Tibial nerve (tissue), 4 donors: Measurements from ENCODE around the gene TMSB15C. TPM values are rescaled to one million over a fixed set of nuclear protein-coding genes. Genes with fewer than 3 reads are reported as not detected.

Source experiments
- DNase-seq, 2 donors: peaks; one replicate each; pipeline ENCODE4 v3.0.0-alpha.2; 2019; ENCODE audit warnings: low spot score in 2 of 2
- H3K27ac ChIP-seq, 4 donors: fragments of 200-600 bp; sonication (generic) in 3 of 4; one replicate each; pipeline ENCODE4 v1.5.1; 2017 to 2019; ENCODE audit warnings: mild to moderate bottlenecking in 1 of 4
- H3K27me3 ChIP-seq, 2 donors: fragments of 200-600 bp; sonication (generic) in 1 of 2; one replicate each; pipeline versions ENCODE4 v1.5.1 to v1.6.0; 2017 to 2019
- H3K36me3 ChIP-seq, 3 donors: fragments of 200-600 bp; sonication (generic); one replicate each; pipeline ENCODE4 v1.5.1; 2018 to 2019
- H3K4me1 ChIP-seq, 4 donors: fragments of 200-600 bp; sonication (generic) in 3 of 4; one replicate each; pipeline ENCODE4 v1.5.1; 2017 to 2019
- H3K4me3 ChIP-seq, 4 donors: fragments of 200-600 bp; sonication (generic) in 3 of 4; one replicate each; pipeline ENCODE4 v1.5.1; 2017 to 2019; ENCODE audit warnings: mild to moderate bottlenecking in 1 of 4, moderate library complexity in 1 of 4
- H3K9me3 ChIP-seq, 4 donors: fragments of 200-600 bp; sonication (generic) in 3 of 4; one replicate each; pipeline ENCODE4 v1.5.1; 2017 to 2019
- CTCF ChIP-seq, 5 experiments: fragments of 200-600 bp in 3 of 5; fragments of 450-650 bp in 2 of 5; sonication (generic) in 3 of 5; IDR thresholded peaks; one replicate each; pipeline ENCODE4 v1.5.1; 2016 to 2019; ENCODE audit warnings: antibody characterized with exemption in 5 of 5, mild to moderate bottlenecking in 3 of 5, moderate library complexity in 2 of 5
- EP300 ChIP-seq, 2 donors: sonication (generic); formaldehyde crosslinking; IDR thresholded peaks; one replicate each; pipeline ENCODE4 v1.6.1; 2017; ENCODE audit warnings: antibody characterized with exemption in 2 of 2, mild to moderate bottlenecking in 1 of 2
- POLR2A ChIP-seq, 2 donors: fragments of 450-650 bp; IDR thresholded peaks; one replicate each; pipeline ENCODE4 v1.6.1; 2017; ENCODE audit warnings: antibody characterized with exemption in 2 of 2, mild to moderate bottlenecking in 2 of 2, moderate library complexity in 2 of 2
- WGBS, 2 donors: methylation state at CpG; one replicate each; pipeline ENCODE4 v1.1.5; 2018; 5-methylcytosine and 5-hydroxymethylcytosine counted together
- total RNA-seq, 4 donors: library from RNA; depleted of rRNA; stranded (reverse); fragments of >200 nt; gene quantifications; one replicate each; pipeline ENCODE4 v1.1.0, GENCODE V29; 2016

TMSB15C gene
- total RNA-seq, 4 donors from 2014 or later, result 1.6 to 4.8 (median 1.9) TPM

- no peak for TF ChIP-seq EP300 (IDR thresholded peaks at IDR 0.05)
- TF ChIP-seq POLR2A (IDR thresholded peaks at IDR 0.05), result no peak
- TF ChIP-seq CTCF (IDR thresholded peaks at IDR 0.05), result no peak
- no peaks in the 10 kb centered on the region for H3K9me3 ChIP-seq
- no peaks in the 10 kb centered on the region for H3K36me3 ChIP-seq
- H3K27ac ChIP-seq, result no peak overlapping the region
- H3K4me1 ChIP-seq, result no peaks in the 10 kb centered on the region
- no peak for DNase-seq
- H3K4me3 ChIP-seq, result no peak overlapping the region
- peaks cover 0 to 32% of the 10 kb centered on the region in 2 donors for H3K27me3 ChIP-seq
Measured at GRCh38 chrX:104098919-104099318, 22.9 kb upstream of the TMSB15C start.

- Histone ChIP-seq H3K27me3 (peaks cover 0 to 34% of the 10 kb centered on the region in 2 donors), H3K9me3 (no peaks in the 10 kb centered on the region), H3K4me1 (no peaks in the 10 kb centered on the region), H3K27ac (no peak overlapping the region), H3K4me3 (no peak overlapping the region), H3K36me3 (no peaks in the 10 kb centered on the region)
- DNase-seq, result peak in 1 of 2 donors; percentile 20
- peak; percentile 44 to 67 (median 58) for TF ChIP-seq CTCF (IDR thresholded peaks at IDR 0.05)
- TF ChIP-seq EP300 (IDR thresholded peaks at IDR 0.05), result no peak
- 0 to 1% methylated on average over 4 of the region's 4 CpGs for WGBS, 2 donors
Measured at GRCh38 chrX:104098151-104098808, 22.2 kb upstream of the TMSB15C start.

- no peaks in the 10 kb centered on the region for H3K9me3 ChIP-seq
- no peak for TF ChIP-seq EP300 (IDR thresholded peaks at IDR 0.05)
- TF ChIP-seq CTCF (IDR thresholded peaks at IDR 0.05), result no peak
- no peak for TF ChIP-seq POLR2A (IDR thresholded peaks at IDR 0.05)
- H3K27ac ChIP-seq, result no peak overlapping the region
- WGBS, 2 donors, result 78 to 100% methylated on average over 2 to 7 of the region's 7 CpGs
- H3K4me3 ChIP-seq, result no peak overlapping the region
- peaks cover 0 to 22% of the 10 kb centered on the region in 2 donors for H3K27me3 ChIP-seq
- H3K36me3 ChIP-seq, result no peaks in the 10 kb centered on the region
- no peaks in the 10 kb centered on the region for H3K4me1 ChIP-seq
- no peak for DNase-seq
Measured at GRCh38 chrX:104085919-104086318, 9.9 kb upstream of the TMSB15C start.

GRCh38 chrX:104085477-104085876 lies 9.4 kb upstream of the TMSB15C start:
- H3K27ac ChIP-seq, result no peak overlapping the region
- H3K27me3 ChIP-seq, result peaks cover 0 to 20% of the 10 kb centered on the region in 2 donors
- TF ChIP-seq POLR2A (IDR thresholded peaks at IDR 0.05), result no peak
- TF ChIP-seq CTCF (IDR thresholded peaks at IDR 0.05), result no peak
- no peak for TF ChIP-seq EP300 (IDR thresholded peaks at IDR 0.05)

GRCh38 chrX:104084534-104085277 lies 8.7 kb upstream of the TMSB15C start:
- H3K27ac ChIP-seq, result no peak overlapping the region
- no peaks in the 10 kb centered on the region for H3K36me3 ChIP-seq
- peaks cover 0 to 12% of the 10 kb centered on the region in 2 donors for H3K27me3 ChIP-seq
- no peaks in the 10 kb centered on the region for H3K9me3 ChIP-seq
- TF ChIP-seq EP300 (IDR thresholded peaks at IDR 0.05) (no peak), POLR2A (IDR thresholded peaks at IDR 0.05) (no peak), CTCF (IDR thresholded peaks at IDR 0.05) (no peak)
- WGBS, 2 donors, result 65 to 67% methylated on average over 2 to 5 of the region's 5 CpGs
- DNase-seq, result no peak
- no peak overlapping the region for H3K4me3 ChIP-seq
- H3K4me1 ChIP-seq, result no peaks in the 10 kb centered on the region

More at GRCh38 chrX:104085477-104085876, 9.4 kb upstream of the TMSB15C start:
- WGBS, 2 donors, result 78 to 100% methylated on average over 6 to 7 of the region's 7 CpGs
- Histone ChIP-seq H3K4me1 (no peaks in the 10 kb centered on the region), H3K9me3 (no peaks in the 10 kb centered on the region), H3K4me3 (no peak overlapping the region), H3K36me3 (no peaks in the 10 kb centered on the region)
- DNase-seq, result no peak
